ENCODE results near the gene RANGRF. TPM values are rescaled to one million over a fixed set of nuclear protein-coding genes. Genes with fewer than 3 reads are reported as not detected.
A peak's percentile ranks its signal among the peaks of the same experiment; 100 is the strongest.

The RANGRF gene
- polyA plus RNA-seq, 1 of the 3 experiments (the other 2 are of a cell fraction): 55.9 TPM

- Histone ChIP-seq H3K9me3 (no peaks in the 10 kb centered on the region), H3K79me2 (ENCODE audit: insufficient read depth) (peaks cover 10% of the 10 kb centered on the region), H3K27me3 (ENCODE audit: insufficient read depth) (no peaks in the 10 kb centered on the region), H3K4me2 (no peak overlapping the region), H3K4me3 (ENCODE audit: low read depth in 2 of 2, low read length in 1 of 2) (no peak overlapping the region), H3K9ac (no peak overlapping the region), H3K9me2 (no peaks in the 10 kb centered on the region), H2AFZ (ENCODE audit: low read depth) (no peak overlapping the region), H3K36me3 (replicated peaks in 1 of 2; ENCODE audit: control insufficient read depth in 1 of 2, insufficient read depth in 2 of 2, low read length in 1 of 2) (no peaks in the 10 kb centered on the region), H3F3A (replicated peaks; ENCODE audit: insufficient read depth) (peaks cover 13% of the 10 kb centered on the region), H3K27ac (ENCODE audit: low read depth in 2 of 2, low read length in 1 of 2) (no peak overlapping the region), H3K4me1 (ENCODE audit: control insufficient read depth in 1 of 2, insufficient read depth in 2 of 2, low read depth in 1 of 2, low read length in 1 of 2) (peaks cover 5 to 27% of the 10 kb centered on the region in 2 experiments; a peak in 1 of 4 replicates), H4K20me1 (ENCODE audit: insufficient read depth) (no peaks in the 10 kb centered on the region)
- DNase-seq: no peak
- CTCF ChIA-PET: interaction anchor here (2.5 kb wide), 1 partner anchor 8 kb away, joined by 6 read pairs; no protein-coding TSS in a partner anchor
- WGBS (ENCODE audit: low lambda C conversion rate): 94% methylated on average over 5 of the region's 5 CpGs
- TF ChIP-seq TCF12 (IDR thresholded peaks at IDR 0.05) (no peak), MEF2A (IDR thresholded peaks at IDR 0.05; ENCODE audit: borderline replicate concordance, low read depth) (no peak), RAD21 (IDR thresholded peaks at IDR 0.05; ENCODE audit: low read length) (no peak), IRF3 (IDR thresholded peaks at IDR 0.05; ENCODE audit: low read depth, low read length) (no peak), ELF1 (IDR thresholded peaks at IDR 0.05) (no peak), MAX (IDR thresholded peaks at IDR 0.05; ENCODE audit: low read depth) (no peak), NFIC (IDR thresholded peaks at IDR 0.05; ENCODE audit: borderline replicate concordance) (no peak), NRF1 (IDR thresholded peaks at IDR 0.05; ENCODE audit: low read depth, low read length) (no peak), GABPA (IDR thresholded peaks at IDR 0.05; ENCODE audit: low read depth) (no peak), SMC3 (IDR thresholded peaks at IDR 0.05; ENCODE audit: low read depth, low read length) (no peak), FOSL2 (IDR thresholded peaks at IDR 0.05; ENCODE audit: borderline replicate concordance, low read depth) (no peak), TEAD4 (IDR thresholded peaks at IDR 0.05; ENCODE audit: borderline replicate concordance, insufficient read depth) (no peak), FOXJ3 (CRISPR knock-in tag; IDR thresholded peaks at IDR 0.05) (no peak)
- TF ChIP-seq, protein P1, sequence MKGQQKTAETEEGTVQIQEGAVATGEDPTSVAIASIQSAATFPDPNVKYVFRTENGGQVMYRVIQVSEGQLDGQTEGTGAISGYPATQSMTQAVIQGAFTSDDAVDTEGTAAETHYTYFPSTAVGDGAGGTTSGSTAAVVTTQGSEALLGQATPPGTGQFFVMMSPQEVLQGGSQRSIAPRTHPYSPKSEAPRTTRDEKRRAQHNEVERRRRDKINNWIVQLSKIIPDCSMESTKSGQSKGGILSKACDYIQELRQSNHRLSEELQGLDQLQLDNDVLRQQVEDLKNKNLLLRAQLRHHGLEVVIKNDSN (IDR thresholded peaks at IDR 0.05; ENCODE audit: borderline replicate concordance, low read depth): no peak
- POLR2A ChIA-PET: interaction anchor here (0.6 kb wide), 1 partner anchor 55 kb away, joined by 3 read pairs; no protein-coding TSS in a partner anchor
These were observed 4.3 kb downstream of the RANGRF start for GRCh38 chr17:8292639-8293395.

DNA sequence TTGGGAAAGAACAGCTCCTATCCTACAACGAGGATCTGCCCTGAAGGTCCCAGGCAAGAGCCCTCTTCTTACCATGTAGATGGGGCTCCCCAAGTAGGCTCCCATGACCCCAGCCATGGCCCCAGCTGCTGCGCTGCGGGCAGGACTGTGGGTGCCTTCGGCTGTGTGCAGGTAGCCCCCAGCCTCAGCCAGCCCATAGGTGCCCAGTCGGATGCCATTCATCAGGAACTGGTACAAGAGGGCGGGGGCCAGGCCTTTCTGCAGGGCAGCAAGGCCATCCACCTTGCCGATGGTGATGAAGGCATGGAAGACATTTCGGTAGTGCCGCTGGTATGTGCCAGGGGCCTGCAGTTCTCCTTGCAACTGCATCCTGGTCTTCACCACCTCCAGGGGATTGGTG lies 5.9 kb downstream of the RANGRF start:
- H3K27ac ChIP-seq (ENCODE audit: low read depth in 2 of 2, low read length in 1 of 2): no peak overlapping the region; a peak in 1 of 4 replicates
- H2AFZ ChIP-seq (ENCODE audit: low read depth): no peak overlapping the region; the same call in 1 of the 2 replicates
- DNase-seq: no peak
- H3K9me2 ChIP-seq: no peaks in the 10 kb centered on the region
- H3K36me3 ChIP-seq (replicated peaks in 1 of 2; ENCODE audit: control insufficient read depth in 1 of 2, insufficient read depth in 2 of 2, low read length in 1 of 2): no peaks in the 10 kb centered on the region
- H3K4me1 ChIP-seq (ENCODE audit: control insufficient read depth in 1 of 2, insufficient read depth in 2 of 2, low read depth in 1 of 2, low read length in 1 of 2): peaks cover 5 to 21% of the 10 kb centered on the region in 2 experiments; a peak in 1 of 4 replicates
- no peaks in the 10 kb centered on the region for H3K27me3 ChIP-seq (ENCODE audit: insufficient read depth)
- H4K20me1 ChIP-seq (ENCODE audit: insufficient read depth): no peaks in the 10 kb centered on the region
- POLR2A ChIA-PET: interaction anchor here (1.3 to 1.8 kb wide), 2 partner anchors 10 to 102 kb away, joined by 4 to 5 read pairs; no protein-coding TSS in a partner anchor
- H3K79me2 ChIP-seq (ENCODE audit: insufficient read depth): peaks cover 7% of the 10 kb centered on the region
- 92% methylated on average over 7 of the region's 9 CpGs for WGBS (ENCODE audit: low lambda C conversion rate)
- peaks cover 13% of the 10 kb centered on the region for H3F3A ChIP-seq (replicated peaks; ENCODE audit: insufficient read depth)
- H3K4me2 ChIP-seq: peak overlapping the region; percentile 91
- no peak overlapping the region; a peak in 1 of 4 replicates for H3K4me3 ChIP-seq (ENCODE audit: low read depth in 2 of 2, low read length in 1 of 2)
- CTCF ChIA-PET: interaction anchor here (1.1 kb wide), 1 partner anchor 23 kb away, joined by 3 read pairs; no protein-coding TSS in a partner anchor
- TF ChIP-seq ELF1 (IDR thresholded peaks at IDR 0.05): no peak
- TF ChIP-seq FOXJ3 (CRISPR knock-in tag; IDR thresholded peaks at IDR 0.05): no peak
- TF ChIP-seq TCF12 (IDR thresholded peaks at IDR 0.05): no peak
- no peak for TF ChIP-seq MAX (IDR thresholded peaks at IDR 0.05; ENCODE audit: low read depth)
- H3K9ac ChIP-seq: no peak overlapping the region
- no peaks in the 10 kb centered on the region for H3K9me3 ChIP-seq

Data from SK-N-SH (cell line).